KBM-7 (cell line): ENCODE measurements around the gene TRAPPC4.
"Not testable (repeated sequence)": the region's sequence is repeated elsewhere in the genome, so short reads cannot be mapped to it uniquely, and the experiment has no call there.

ENCODE experiments used
- DNase-seq: peaks from one replicate; pipeline ENCODE4 v3.0.0-alpha.2; 2015
- in situ Hi-C: fragments of 300-500 bp; cut with MboI; formaldehyde crosslinking; loops from 2 replicates; pipeline ENCODE4 v1.14.3; 2020; ENCODE audit warnings: low sequenced_read_pairs, low pct_unique_long_range_greater_than_20kb, mixed read lengths

The TRAPPC4 gene

DNA sequence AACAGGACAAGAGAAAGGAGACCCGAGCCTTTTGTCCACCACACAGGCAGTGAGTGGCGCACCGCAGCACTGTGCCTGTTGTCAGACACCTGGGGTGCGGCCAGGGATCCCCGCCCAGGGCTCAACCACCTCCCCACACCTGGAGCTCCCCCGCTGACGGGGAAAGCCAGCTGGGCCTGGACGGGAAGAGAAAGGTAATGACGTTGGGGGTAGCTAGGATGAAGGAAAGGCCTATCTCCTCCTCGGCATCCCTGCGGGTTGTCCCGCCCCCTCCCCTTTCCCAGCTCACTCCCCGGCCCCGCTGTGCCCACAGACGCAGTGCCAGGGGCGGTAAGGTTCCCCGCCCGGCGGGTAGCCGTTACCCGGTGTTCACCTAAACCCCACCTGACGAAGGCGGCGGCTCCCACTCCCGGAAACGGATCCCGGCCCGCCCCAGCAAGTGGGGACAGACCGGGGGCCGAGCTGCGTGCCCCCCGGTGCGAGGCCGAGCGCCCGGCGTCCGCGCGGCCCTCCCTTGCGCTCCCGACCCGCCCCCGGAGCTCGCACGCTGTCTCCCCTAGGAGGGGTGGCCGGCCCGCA, 37.9 kb downstream of the TRAPPC4 start:
- in situ Hi-C loops = no loop called here
- DNase-seq = no peak

DNA sequence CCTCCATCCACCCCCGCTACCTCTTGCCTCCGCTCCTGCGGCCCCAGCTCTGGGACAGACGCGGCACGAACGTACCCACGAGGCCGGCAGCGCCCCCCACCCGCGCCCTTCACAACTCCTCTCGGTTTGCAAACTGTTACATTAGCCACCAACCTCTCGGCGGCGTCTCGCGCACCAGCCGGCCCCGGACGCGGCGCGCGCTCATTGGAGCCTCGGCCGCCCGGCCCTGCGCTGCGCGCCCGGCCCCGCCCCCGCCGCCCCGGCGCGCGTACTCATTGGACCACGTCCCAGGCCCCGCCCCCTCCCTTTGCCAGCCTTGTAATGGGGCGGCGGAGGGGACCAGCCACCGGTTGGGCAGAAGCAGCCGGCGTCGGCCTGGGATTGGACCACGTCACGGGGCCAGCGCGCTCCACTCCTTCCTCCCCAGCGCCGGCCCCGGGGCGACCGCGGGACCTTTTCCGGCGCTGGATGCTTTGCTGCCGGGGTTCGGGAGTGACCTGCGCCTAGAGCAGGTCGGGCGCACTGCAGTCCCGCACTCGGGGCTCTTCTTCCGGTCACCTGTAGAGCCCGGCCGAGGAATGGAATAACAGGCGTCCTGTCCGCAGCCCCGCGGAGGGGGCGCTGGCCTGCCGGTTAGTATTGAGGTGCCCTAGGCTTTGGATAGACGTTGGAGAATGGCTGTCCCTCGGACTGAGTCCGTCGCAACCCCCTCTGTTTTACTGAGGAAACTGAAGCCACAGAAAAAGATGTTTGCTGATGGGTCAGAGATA, 38.6 kb downstream of the TRAPPC4 start, which contains the start of gene HYOU1:
Gene HYOU1 (minus strand): TSS at position 206 of the 770 bp plus-strand sequence. CDS start 1,045 bp downstream, outside the sequence.
- DNase-seq = peak; percentile 94

DNA sequence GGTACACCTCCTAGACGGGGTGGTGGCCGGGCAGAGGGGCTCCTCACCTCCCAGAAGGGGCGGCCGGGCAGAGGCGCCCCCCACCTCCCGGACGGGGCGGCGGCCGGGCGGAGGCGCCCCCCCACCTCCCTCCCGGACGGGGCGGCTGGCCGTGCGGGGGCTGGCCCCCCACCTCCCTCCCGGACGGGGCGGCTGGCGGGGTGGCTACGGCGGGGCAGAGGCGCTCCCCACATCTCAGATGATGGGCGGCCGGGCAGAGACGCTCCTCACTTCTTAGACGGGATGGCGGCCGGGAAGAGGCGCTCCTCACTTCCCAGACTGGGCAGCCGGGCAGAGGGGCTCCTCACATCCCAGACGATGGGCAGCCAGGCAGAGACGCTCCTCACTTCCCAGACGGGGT, 40.6 kb downstream of the TRAPPC4 start:
- DNase-seq, in situ Hi-C loops: not testable (repeated sequence)

More for the DNA sequence above, 38.6 kb downstream of the TRAPPC4 start, which contains the start of gene HYOU1:
- in situ Hi-C loops = no loop called here

DNA sequence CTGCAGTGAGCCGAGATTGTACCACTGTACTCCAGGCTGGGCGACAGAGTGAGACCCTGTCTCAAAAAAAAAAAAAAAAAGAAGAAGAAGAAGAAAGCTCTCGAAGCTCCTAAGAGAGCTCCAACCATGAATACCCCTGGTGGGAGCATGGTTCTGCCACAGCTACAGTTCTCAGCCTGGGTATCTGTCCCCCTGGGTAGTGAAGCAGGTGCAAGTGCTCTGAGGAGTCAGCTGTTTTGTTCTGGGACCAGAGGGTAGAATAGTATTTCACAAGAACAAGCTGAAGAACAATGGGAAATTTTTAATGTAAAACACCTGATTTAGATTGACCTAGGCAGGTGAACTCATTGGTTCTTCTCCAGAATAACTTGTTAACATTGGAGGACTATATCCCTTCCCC, 42.7 kb downstream of the TRAPPC4 start:
- in situ Hi-C loops = no loop called here
- DNase-seq = no peak

DNA sequence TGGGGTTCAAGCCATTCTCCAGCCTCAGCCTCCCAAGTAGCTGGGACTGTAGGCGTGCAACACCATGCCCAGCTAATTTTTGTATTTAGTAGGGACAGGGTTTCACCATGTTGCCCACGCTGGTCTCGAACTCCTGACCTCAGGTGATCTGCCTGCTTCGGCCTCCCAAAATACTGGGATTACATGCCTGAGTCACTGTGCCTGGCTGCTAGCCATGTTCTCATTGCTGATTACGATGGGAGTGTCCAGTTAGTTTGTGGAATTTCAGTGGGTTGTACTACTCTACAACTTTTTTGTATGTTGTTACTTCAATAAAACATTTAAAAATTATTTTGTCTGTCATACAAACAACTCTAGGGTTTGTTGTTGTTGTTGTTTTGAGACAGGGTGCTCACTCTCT, 44.2 kb downstream of the TRAPPC4 start:
- DNase-seq = no peak
- in situ Hi-C loops = no loop called here

DNA sequence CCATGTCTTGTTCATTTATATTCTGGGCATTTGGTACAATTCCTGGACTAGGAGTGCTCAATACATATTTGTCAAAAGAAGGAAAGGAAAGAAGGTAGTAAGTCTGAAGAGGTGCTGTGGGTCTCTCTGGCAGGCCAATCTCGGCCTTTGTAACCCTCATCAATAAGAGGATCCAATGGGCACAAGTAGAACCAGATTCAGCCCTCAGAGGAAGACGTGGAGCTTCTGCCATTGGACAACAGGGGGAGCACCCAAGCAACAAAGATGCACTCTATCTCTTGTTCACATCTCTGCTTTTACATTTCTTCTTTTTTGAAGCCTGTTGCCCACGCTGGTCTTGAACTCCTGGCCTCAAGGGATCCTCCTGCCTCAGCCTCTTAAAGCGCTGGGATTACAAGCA, 46.8 kb downstream of the TRAPPC4 start:
- in situ Hi-C loops = no loop called here
- DNase-seq = peak; percentile 67

DNA sequence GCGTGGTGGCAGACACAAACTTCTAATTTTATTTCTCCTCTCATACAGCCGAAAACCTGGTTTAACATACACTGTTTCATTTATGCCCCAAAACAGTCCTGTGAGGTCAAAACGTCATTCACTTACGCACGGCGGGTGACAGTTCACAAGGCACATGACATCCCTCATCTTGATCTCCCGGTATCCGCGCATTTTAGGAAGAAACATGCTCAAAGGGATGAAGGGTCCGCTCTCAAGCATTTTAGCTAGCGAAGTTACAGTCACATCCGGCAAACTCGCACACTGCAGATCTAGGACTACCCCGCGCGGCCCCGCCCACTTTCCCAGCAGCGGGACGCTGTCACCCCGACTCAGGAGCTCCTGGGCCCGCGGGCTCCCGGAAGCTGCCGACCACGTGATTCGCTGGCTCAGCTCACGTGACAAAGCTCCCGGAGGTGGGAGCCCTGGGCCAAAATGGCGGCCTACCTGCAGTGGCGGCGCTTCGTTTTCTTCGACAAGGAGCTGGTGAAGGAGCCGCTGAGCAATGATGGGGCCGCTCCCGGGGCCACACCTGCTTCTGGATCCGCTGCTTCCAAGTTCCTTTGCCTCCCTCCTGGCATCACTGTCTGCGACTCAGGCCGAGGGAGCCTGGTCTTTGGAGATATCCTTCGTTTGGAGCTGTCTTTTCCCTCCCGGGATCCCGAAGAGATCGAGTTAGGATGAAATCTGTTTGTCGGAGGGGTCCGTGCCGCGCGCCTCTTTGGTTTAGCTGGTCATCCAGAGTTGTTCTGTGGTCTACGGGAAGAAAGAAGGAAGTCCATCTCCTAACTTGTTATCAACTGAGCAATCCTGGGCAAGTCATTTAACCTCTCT, 49.0 kb downstream of the TRAPPC4 start, which contains the start of gene VPS11:
Gene VPS11 (plus strand): TSS at position 448 of the 852 bp plus-strand sequence. CDS start 6 bp downstream, at position 454.
- peak; percentile 94 for DNase-seq
- in situ Hi-C loops = no loop called here
